IMR-90 (cell line): ENCODE data around the gene PDZRN3.

Experiments used
- CEBPB ChIP-seq: IDR thresholded peaks from 2 replicates; pipeline ENCODE4 v1.6.1; 2012; ENCODE audit warnings: low read depth, low read length, improper control_type of control experiment
- CTCF ChIP-seq: conservative IDR thresholded peaks from 2 replicates; pipeline ENCODE4 v1.5.1; 2012; ENCODE audit warnings: mild to moderate bottlenecking, low read depth, low read length, improper control_type of control experiment
- MXI1 ChIP-seq: IDR thresholded peaks from 2 replicates; pipeline ENCODE4 v1.6.1; 2012; ENCODE audit warnings: low read depth, mild to moderate bottlenecking, low read length, moderate library complexity, borderline replicate concordance
- POLR2A ChIP-seq: IDR thresholded peaks from 2 replicates; pipeline ENCODE4 v1.6.1; 2012; ENCODE audit warnings: mild to moderate bottlenecking, low read depth, low read length
- RAD21 ChIP-seq: IDR thresholded peaks from 2 replicates; pipeline ENCODE4 v1.6.1; 2012; ENCODE audit warnings: low read length, improper control_type of control experiment
- RFX5 ChIP-seq: IDR thresholded peaks from 2 replicates; pipeline ENCODE4 v1.8.0; 2012; ENCODE audit warnings: low read depth, mild to moderate bottlenecking, low read length, moderate library complexity
- USF2 ChIP-seq: fragments of 150-350 bp; IDR thresholded peaks from 2 replicates; pipeline ENCODE4 v1.6.1; 2017; ENCODE audit warnings: mild to moderate bottlenecking, antibody characterized with exemption, low read length, low read depth

GRCh38 chr3:73523661-73524060, 101.1 kb downstream of the PDZRN3 start:
- TF ChIP-seq RAD21 (no peak), RFX5 (no peak), CTCF (no peak), POLR2A (no peak), USF2 (no peak), CEBPB (no peak), MXI1 (no peak)
